GM18526 (cell line): Measurements from ENCODE around the gene CHMP4B.

Source experiments
- POLR2A ChIP-seq: IDR thresholded peaks from 3 replicates; pipeline ENCODE4 v1.6.1; 2011; ENCODE audit not compliant: insufficient read length; ENCODE audit errors: extremely low read depth

CHMP4B gene

GRCh38 chr20:33787253-33787891 lies 23.8 kb upstream of the CHMP4B start:
- TF ChIP-seq POLR2A, result no peak

GRCh38 chr20:33788351-33789049 lies 22.6 kb upstream of the CHMP4B start:
- TF ChIP-seq POLR2A, result no peak

- no peak for TF ChIP-seq POLR2A
Observed at GRCh38 chr20:33789109-33789857, 21.9 kb upstream of the CHMP4B start.

- TF ChIP-seq POLR2A, result no peak
Observed at GRCh38 chr20:33789858-33790182, 21.3 kb upstream of the CHMP4B start.

- TF ChIP-seq POLR2A, result no peak
Observed at GRCh38 chr20:33790566-33790965, 20.6 kb upstream of the CHMP4B start.

DNA sequence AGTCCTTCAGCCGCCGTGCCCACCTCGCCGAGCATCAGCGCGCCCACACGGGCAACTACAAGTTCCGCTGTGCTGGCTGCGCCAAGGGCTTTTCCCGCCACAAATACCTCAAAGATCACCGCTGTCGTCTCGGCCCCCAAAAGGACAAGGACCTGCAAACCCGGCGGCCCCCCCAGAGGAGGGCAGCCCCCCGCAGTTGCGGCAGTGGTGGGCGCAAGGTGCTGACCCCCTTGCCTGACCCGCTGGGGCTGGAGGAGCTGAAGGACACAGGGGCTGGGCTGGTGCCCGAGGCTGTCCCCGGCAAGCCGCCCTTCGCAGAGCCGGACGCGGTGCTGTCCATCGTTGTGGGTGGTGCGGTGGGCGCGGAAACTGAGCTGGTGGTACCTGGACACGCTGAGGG lies 20.1 kb upstream of the CHMP4B start:
- no peak for TF ChIP-seq POLR2A

- TF ChIP-seq POLR2A, result no peak
Observed at GRCh38 chr20:33791540-33791939, 19.6 kb upstream of the CHMP4B start.

- TF ChIP-seq POLR2A, result no peak
Observed at GRCh38 chr20:33791959-33792597, 19.1 kb upstream of the CHMP4B start.

DNA sequence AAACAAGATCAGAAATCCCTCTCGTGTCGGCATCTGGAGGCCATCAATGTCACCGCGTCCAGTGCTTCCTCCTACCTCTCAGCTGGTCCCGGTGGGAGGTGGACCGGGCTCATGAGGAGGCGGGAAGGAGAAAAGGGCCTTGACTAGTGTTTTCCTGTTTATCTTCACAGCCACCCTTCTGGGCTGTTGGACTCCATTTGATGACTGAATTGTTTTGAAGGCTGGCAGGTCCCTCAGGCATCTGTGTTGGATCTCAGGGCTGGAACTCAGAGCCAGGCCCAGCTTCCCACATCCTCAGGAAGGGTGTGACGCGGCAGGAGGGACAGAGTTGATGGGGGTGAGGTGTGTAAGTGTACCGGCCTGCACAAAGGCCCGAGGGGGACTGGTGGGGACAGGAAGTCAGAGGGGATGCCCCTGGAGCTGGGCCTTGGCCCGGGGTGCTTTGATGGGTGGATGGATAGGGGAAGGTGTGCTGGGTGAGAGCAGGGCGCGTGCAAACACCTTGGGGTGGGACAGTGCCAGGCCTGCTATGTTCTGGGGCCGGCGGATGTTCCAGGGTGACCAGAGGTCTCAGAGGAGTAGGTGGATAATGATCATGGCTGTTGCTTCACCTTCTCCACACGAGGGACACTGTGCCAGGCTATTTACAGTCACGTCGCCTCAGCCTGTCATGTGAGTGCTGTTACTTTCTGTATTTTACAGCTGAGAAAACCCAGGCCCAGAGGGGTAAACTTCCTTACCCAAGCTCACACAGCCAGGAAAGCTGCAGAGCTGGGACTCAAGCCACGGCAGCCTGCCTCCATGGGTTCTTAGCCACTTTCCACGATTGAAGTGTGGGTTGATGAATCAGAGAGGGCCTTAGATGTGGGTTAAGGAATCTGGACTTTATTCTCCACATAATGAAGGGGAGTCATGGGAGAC lies 17.9 kb upstream of the CHMP4B start:
- no peak for TF ChIP-seq POLR2A

- TF ChIP-seq POLR2A, result no peak
Observed at GRCh38 chr20:33796263-33796906, 14.8 kb upstream of the CHMP4B start.

DNA sequence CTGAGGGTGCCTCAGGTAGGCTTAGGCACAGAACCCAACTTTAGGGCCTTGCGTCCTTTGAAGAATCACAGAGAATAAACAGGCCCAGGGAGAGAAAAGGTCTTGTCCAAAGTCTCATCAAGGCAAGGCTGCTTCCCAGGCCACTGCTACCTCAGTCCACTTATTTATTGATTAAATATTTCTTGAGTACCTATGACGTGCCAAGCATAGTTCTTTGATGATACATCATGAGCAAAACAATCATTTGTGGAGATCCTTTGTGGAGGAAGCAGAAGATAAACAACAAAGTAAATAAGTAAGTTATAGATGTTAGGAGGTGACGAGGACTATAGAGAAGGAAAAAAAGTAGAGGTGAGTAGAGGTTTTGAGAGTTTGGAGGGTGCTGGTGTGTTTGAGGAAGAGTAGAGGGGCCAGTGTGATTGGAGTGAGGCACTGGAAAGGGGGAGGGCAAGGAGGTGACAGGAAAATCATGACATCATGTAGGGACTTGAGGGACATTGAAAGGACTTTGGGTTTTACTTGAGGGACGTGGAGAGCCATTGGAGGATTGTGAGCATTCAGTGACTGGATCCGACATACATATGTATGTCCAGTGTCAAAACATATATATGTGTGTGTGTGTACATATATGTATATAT lies 14.1 kb upstream of the CHMP4B start:
- no peak for TF ChIP-seq POLR2A

- no peak for TF ChIP-seq POLR2A
Observed at GRCh38 chr20:33798444-33798843, 12.7 kb upstream of the CHMP4B start.

DNA sequence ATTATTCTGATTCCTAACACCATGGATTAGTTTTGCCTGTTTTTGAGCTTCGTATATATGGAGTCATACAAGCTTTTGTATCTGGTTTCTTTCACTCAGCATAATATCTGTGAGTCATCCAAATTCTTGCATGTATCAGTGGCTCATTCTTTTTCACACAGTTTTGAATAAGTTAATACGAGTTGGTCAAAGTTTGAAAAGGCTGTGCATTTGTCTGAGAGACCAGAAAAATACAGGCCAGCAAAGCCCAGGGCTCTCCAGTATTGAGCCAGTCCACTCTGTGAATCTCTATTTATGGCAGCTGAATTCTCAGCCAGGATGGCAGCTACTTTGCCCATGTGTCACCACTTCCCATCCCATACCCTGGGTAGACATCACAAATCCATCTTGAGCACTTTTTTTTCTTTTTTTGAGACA lies 7.2 kb upstream of the CHMP4B start:
- TF ChIP-seq POLR2A, result no peak

GRCh38 chr20:33808388-33808787 lies 2.8 kb upstream of the CHMP4B start:
- no peak for TF ChIP-seq POLR2A
